ENCODE measurements around the gene FSTL4.

DNA sequence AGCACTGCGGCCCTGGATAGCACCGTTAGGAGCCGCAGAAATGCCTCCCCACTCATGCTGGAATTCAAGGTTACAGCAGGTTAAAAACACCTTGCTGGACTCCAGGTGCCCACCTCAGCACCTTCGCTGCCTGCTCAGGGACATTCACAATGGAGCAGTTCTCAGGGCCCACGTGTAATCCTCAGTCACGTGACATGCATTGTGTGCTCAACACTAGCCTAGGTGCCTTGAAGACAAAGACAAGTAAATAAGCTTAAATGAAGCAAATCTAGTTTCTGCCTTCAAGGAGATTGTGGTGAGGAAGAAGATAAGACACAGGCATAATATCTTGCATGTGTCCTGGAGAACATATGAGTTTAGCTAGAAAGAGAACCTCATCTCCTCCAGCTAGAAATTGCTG is 82.1 kb downstream of the FSTL4 start:
- TF ChIP-seq, protein P1, sequence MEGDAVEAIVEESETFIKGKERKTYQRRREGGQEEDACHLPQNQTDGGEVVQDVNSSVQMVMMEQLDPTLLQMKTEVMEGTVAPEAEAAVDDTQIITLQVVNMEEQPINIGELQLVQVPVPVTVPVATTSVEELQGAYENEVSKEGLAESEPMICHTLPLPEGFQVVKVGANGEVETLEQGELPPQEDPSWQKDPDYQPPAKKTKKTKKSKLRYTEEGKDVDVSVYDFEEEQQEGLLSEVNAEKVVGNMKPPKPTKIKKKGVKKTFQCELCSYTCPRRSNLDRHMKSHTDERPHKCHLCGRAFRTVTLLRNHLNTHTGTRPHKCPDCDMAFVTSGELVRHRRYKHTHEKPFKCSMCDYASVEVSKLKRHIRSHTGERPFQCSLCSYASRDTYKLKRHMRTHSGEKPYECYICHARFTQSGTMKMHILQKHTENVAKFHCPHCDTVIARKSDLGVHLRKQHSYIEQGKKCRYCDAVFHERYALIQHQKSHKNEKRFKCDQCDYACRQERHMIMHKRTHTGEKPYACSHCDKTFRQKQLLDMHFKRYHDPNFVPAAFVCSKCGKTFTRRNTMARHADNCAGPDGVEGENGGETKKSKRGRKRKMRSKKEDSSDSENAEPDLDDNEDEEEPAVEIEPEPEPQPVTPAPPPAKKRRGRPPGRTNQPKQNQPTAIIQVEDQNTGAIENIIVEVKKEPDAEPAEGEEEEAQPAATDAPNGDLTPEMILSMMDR (conservative IDR thresholded peaks at IDR 0.05; ENCODE audit: low read length) = no peak
- TF ChIP-seq EZH2phosphoT487 (IDR thresholded peaks at IDR 0.05; ENCODE audit: borderline replicate concordance, low read depth, low read length) = no peak
